HepG2 (cell line): ENCODE results near the gene RIMBP2. TPM values are rescaled to one million over a fixed set of nuclear protein-coding genes. Genes with fewer than 3 reads are reported as not detected.

Source experiments
- ATAC-seq: fragments of 200-7000 bp; cut with Tn5 transposase; 3 replicates; pipeline ENCODE4 v1.9.1; 2020; ENCODE audit warnings: mild to moderate bottlenecking, moderate library complexity
- BruUV-seq: library from RNA; stranded (reverse); fragments of 400-500 nt; replicated peaks from 2 replicates; lab custom pipeline; 2021; lab: Mats Ljungman, UMichigan
- CTCF ChIA-PET: fragments of 300-600 bp; formaldehyde crosslinking; extraction: SDS; loops from one replicate; lab custom pipeline; 2021; ENCODE audit warnings: low total read pairs, inconsistent platforms, low intra/inter-chr PET ratio; lab: Yijun Ruan, JAX
- POLR2A ChIA-PET: fragments of 350-600 bp; sonication (Branson Sonifier 250); formaldehyde crosslinking; loops from one replicate; lab custom pipeline; 2020; ENCODE audit warnings: antibody characterized with exemption, inconsistent platforms; lab: Yijun Ruan, JAX
- DNase-seq: peaks from one replicate; pipeline ENCODE4 v3.0.0-alpha.2; 2015; ENCODE audit warnings: low spot score
- FAIRE-seq: peaks from 3 replicates; lab custom pipeline; 2011; peaks lifted over from hg19 to GRCh38; lab: Jason Lieb, UNC
- H2AFZ ChIP-seq: one replicate; pipeline ENCODE4 v1.6.1; 2011; ENCODE audit warnings: low read length, inconsistent platforms
- H3K27ac ChIP-seq: fragments of 300-600 bp; 3 replicates; pipeline ENCODE4 v1.8.0; 2011; ENCODE audit warnings: mixed run types, mild to moderate bottlenecking, mixed read lengths, low read length, inconsistent platforms; ENCODE audit not compliant: insufficient read depth; ENCODE audit errors: extremely low read length
- H3K27me3 ChIP-seq, 2 experiments: fragments of 200-600 bp in 1 of 2; 2 replicates in 1 of 2; 3 replicates in 1 of 2; pipeline versions ENCODE4 v1.6.0 to v1.8.0; 2011; ENCODE audit warnings: low read length in 2 of 2, mild to moderate bottlenecking in 2 of 2, moderate library complexity in 2 of 2, inconsistent platforms in 1 of 2; ENCODE audit not compliant: insufficient read depth in 2 of 2, control insufficient read depth in 1 of 2
- H3K36me3 ChIP-seq, 2 experiments: fragments of 200-600 bp in 1 of 2; replicated peaks in 1 of 2; 2 replicates in 1 of 2; 3 replicates in 1 of 2; pipeline versions ENCODE4 v1.5.1 to v1.8.0; 2011; ENCODE audit warnings: low read length in 2 of 2, inconsistent platforms in 1 of 2; ENCODE audit not compliant: insufficient read depth in 2 of 2, control insufficient read depth in 1 of 2
- H3K4me1 ChIP-seq: 2 replicates; pipeline ENCODE4 v1.5.1; 2012; ENCODE audit warnings: low read length, inconsistent platforms; ENCODE audit not compliant: insufficient read depth
- H3K4me2 ChIP-seq: 2 replicates; pipeline ENCODE4 v1.6.0; 2011; ENCODE audit warnings: low read depth, low read length, inconsistent platforms
- H3K4me3 ChIP-seq, 3 experiments: fragments of 200-600 bp in 1 of 3; sonication (generic), shearing (Covaris generic) in 1 of 3; replicated peaks in 1 of 3; 2 replicates each; pipeline ENCODE4 v1.5.1; 2011 to 2016; ENCODE audit warnings: low read length in 3 of 3, inconsistent platforms in 2 of 3, low read depth in 2 of 3, mild to moderate bottlenecking in 2 of 3, control low read depth in 1 of 3, mixed read lengths in 1 of 3; ENCODE audit not compliant: insufficient read depth in 1 of 3
- H3K79me2 ChIP-seq: one replicate; pipeline ENCODE4 v1.6.1; 2011; ENCODE audit warnings: low read length, inconsistent platforms; ENCODE audit not compliant: insufficient read depth
- H3K9ac ChIP-seq: 2 replicates; pipeline ENCODE4 v1.6.0; 2011; ENCODE audit warnings: mild to moderate bottlenecking, low read depth, low read length, inconsistent platforms; ENCODE audit not compliant: insufficient read depth
- H3K9me3 ChIP-seq: 2 replicates; pipeline ENCODE4 v1.5.1; 2012; ENCODE audit warnings: mild to moderate bottlenecking, low read length
- H4K20me1 ChIP-seq: 2 replicates; pipeline ENCODE4 v1.6.0; 2011; ENCODE audit warnings: inconsistent platforms, mild to moderate bottlenecking, low read length, moderate library complexity; ENCODE audit not compliant: insufficient read depth
- CENPX ChIP-seq: sonication (generic); formaldehyde crosslinking; IDR thresholded peaks from 2 replicates; pipeline ENCODE4 v1.9.0; 2021; ENCODE audit warnings: mild to moderate bottlenecking, missing genetic modification reagents, moderate library complexity
- GZF1 ChIP-seq: sonication (generic); formaldehyde crosslinking; IDR thresholded peaks from 2 replicates; pipeline ENCODE4 v1.5.1; 2020; ENCODE audit warnings: mild to moderate bottlenecking, missing genetic modification reagents
- HOXA3 ChIP-seq: sonication (generic); formaldehyde crosslinking; IDR thresholded peaks from 2 replicates; pipeline ENCODE4 v1.5.0; 2020; ENCODE audit warnings: missing genetic modification reagents
- KDM5B ChIP-seq: sonication (generic); formaldehyde crosslinking; IDR thresholded peaks from 2 replicates; pipeline ENCODE4 v1.4.0; 2020; ENCODE audit warnings: missing genetic modification reagents, mild to moderate bottlenecking, borderline replicate concordance
- MED8 ChIP-seq: sonication (generic); formaldehyde crosslinking; IDR thresholded peaks from 2 replicates; pipeline ENCODE4 v1.8.1; 2023; ENCODE audit warnings: mild to moderate bottlenecking, missing genetic modification reagents; ENCODE audit not compliant: insufficient replicate concordance
- RBM22 ChIP-seq: fragments of 200-400 bp; formaldehyde crosslinking; optimal IDR thresholded peaks from 2 replicates; pipeline ENCODE3; 2017; ENCODE audit warnings: mild to moderate bottlenecking, low read length, moderate library complexity
- REL ChIP-seq: sonication (generic); formaldehyde crosslinking; conservative IDR thresholded peaks from 2 replicates; pipeline ENCODE4 v1.8.0; 2022; ENCODE audit warnings: mild to moderate bottlenecking, missing genetic modification reagents, moderate library complexity
- SIX4 ChIP-seq: sonication (generic); formaldehyde crosslinking; IDR thresholded peaks from 2 replicates; pipeline ENCODE4 v1.4.0; 2020; ENCODE audit warnings: missing genetic modification reagents
- SP140L ChIP-seq: sonication (generic); formaldehyde crosslinking; IDR thresholded peaks from 2 replicates; pipeline ENCODE4 v1.4.0; 2020; ENCODE audit warnings: missing genetic modification reagents, borderline replicate concordance
- ZNF460 ChIP-seq: sonication (generic); formaldehyde crosslinking; IDR thresholded peaks from 2 replicates; pipeline ENCODE4 v1.5.1; 2020; ENCODE audit warnings: missing genetic modification reagents, mild to moderate bottlenecking, borderline replicate concordance
- ZNF570 ChIP-seq: sonication (generic); formaldehyde crosslinking; IDR thresholded peaks from 2 replicates; pipeline ENCODE4 v1.4.0; 2020; ENCODE audit warnings: mild to moderate bottlenecking, missing genetic modification reagents, borderline replicate concordance
- ZNF660 ChIP-seq: sonication (generic); formaldehyde crosslinking; IDR thresholded peaks from 2 replicates; pipeline ENCODE4 v1.5.1; 2020; ENCODE audit warnings: mild to moderate bottlenecking, low read depth, missing genetic modification reagents, borderline replicate concordance
- ZNF83 ChIP-seq: sonication (generic); formaldehyde crosslinking; IDR thresholded peaks from 2 replicates; pipeline ENCODE4 v1.4.0; 2020; ENCODE audit warnings: missing genetic modification reagents, mild to moderate bottlenecking, borderline replicate concordance
- WGBS: methylation state at CpG from one replicate; pipeline ENCODE4 v1.1.6; 2017; ENCODE audit warnings: low lambda C conversion rate; 5-methylcytosine and 5-hydroxymethylcytosine counted together
- in situ Hi-C: cut with HindIII; loops from 2 replicates; pipeline ENCODE4 v1.10.0; 2017; ENCODE audit warnings: low pct_unique_long_range_greater_than_20kb; ENCODE audit not compliant: extremely low pct_ligation_motif_present
- intact Hi-C: fragments of 100-400 bp; cut with micrococcal nuclease; formaldehyde crosslinking; loops from one replicate; pipeline ENCODE4 v1.10.0; 2022; ENCODE audit not compliant: unreplicated experiment
- polyA plus RNA-seq, 8 experiments: library from polyadenylated mRNA; depleted of rRNA in 3 of 8; stranded (reverse) in 7 of 8; unstranded in 1 of 8; fragments of >200 nt; fragmentation: Illumina TruSeq in 4 of 8; extraction: Trizol in 4 of 8; gene quantifications; 2 replicates each; pipeline versions ENCODE4 v1.2.1 to v1.2.3, GENCODE V29; 2011 to 2016; ENCODE audit warnings: low read depth in 4 of 8, missing spikeins in 1 of 8, mixed read lengths in 1 of 8; ENCODE audit not compliant: insufficient read depth in 1 of 8
- total RNA-seq, 5 experiments: library from RNA; depleted of rRNA; stranded (reverse); fragments of >200 nt; fragmentation: Illumina TruSeq; extraction: Trizol; gene quantifications; 2 replicates each; pipeline ENCODE4 v1.2.3, GENCODE V29; 2016; ENCODE audit warnings: low read depth in 1 of 5
- TF ChIP-seq, protein P1 (sequence below): sonication (generic); formaldehyde crosslinking; IDR thresholded peaks from 2 replicates; pipeline ENCODE4 v1.5.0; 2020; ENCODE audit warnings: missing genetic modification reagents, mild to moderate bottlenecking, borderline replicate concordance
- TF ChIP-seq, protein P2 (sequence below): sonication (generic); formaldehyde crosslinking; IDR thresholded peaks from 2 replicates; pipeline ENCODE4 v1.5.0; 2020; ENCODE audit warnings: missing genetic modification reagents
- TF ChIP-seq, protein P3 (sequence below): sonication (generic); formaldehyde crosslinking; IDR thresholded peaks from 2 replicates; pipeline ENCODE4 v1.8.0; 2022; ENCODE audit warnings: mild to moderate bottlenecking, missing genetic modification reagents, moderate library complexity
- TF ChIP-seq, protein P4 (sequence below): sonication (generic); formaldehyde crosslinking; IDR thresholded peaks from 2 replicates; pipeline ENCODE4 v1.9.0; 2021; ENCODE audit warnings: missing genetic modification reagents, borderline replicate concordance

RIMBP2 gene
- total and polyA plus RNA-seq, 2 of the 13 experiments (the other 11 are each of a cell fraction or from before 2014, with no cell fraction given): 0.03 TPM; not detected in 1

DNA sequence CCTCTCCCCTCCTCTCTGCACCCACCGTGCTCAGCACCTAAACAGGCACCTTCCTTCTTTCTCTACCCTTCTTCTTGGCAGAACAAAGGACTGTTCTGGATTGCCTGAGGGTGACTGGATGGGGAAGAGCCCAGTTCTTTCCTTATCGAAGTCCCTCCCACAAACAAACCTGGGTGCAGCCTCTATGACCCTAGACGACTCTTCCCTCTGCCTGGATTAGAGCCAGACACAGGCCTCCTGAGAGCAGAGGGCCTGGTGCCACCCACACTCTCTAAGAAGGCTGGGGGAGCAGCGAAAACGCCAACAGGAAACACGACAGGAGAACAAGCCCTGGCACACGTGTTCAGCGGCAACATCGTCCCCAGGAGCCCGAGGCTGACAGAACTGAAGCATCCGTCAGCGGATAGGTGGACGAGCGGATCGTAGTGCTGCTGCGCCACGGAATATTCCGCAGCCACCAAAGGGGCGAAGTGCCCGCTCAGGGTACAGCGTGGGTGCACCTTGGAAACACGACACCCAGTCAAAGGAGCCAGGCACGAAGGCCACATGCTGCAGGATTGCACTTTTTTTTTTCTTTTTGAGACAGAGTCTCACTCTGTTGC lies 38.0 kb downstream of the RIMBP2 start:
- no peaks in the 10 kb centered on the region for H3K79me2 ChIP-seq
- ATAC-seq (no peak), FAIRE-seq (no peak), DNase-seq (no peak)
- H3K27ac ChIP-seq: no peak overlapping the region
- BruUV-seq: no TSS peak
- H3K36me3 ChIP-seq: no peaks in the 10 kb centered on the region
- in situ Hi-C loops (no loop called here), intact Hi-C loops (no loop called here)
- no peaks in the 10 kb centered on the region for H3K4me1 ChIP-seq
- no peak overlapping the region for H3K4me3 ChIP-seq
- ChIA-PET POLR2A (no interaction called here), CTCF (no interaction called here)
- no peaks in the 10 kb centered on the region for H4K20me1 ChIP-seq
- H2AFZ ChIP-seq: no peak overlapping the region
- TF ChIP-seq ZNF460 (CRISPR knock-in tag) (no peak), HOXA3 (CRISPR knock-in tag) (no peak), RBM22 (no peak), GZF1 (CRISPR knock-in tag) (no peak), ZNF83 (CRISPR knock-in tag) (no peak), SP140L (no peak), CENPX (CRISPR knock-in tag) (no peak), KDM5B (CRISPR knock-in tag) (no peak), ZNF570 (CRISPR knock-in tag) (no peak), ZNF660 (no peak), MED8 (CRISPR knock-in tag) (no peak), SIX4 (CRISPR knock-in tag) (no peak), REL (no peak)
- TF ChIP-seq, protein P1, sequence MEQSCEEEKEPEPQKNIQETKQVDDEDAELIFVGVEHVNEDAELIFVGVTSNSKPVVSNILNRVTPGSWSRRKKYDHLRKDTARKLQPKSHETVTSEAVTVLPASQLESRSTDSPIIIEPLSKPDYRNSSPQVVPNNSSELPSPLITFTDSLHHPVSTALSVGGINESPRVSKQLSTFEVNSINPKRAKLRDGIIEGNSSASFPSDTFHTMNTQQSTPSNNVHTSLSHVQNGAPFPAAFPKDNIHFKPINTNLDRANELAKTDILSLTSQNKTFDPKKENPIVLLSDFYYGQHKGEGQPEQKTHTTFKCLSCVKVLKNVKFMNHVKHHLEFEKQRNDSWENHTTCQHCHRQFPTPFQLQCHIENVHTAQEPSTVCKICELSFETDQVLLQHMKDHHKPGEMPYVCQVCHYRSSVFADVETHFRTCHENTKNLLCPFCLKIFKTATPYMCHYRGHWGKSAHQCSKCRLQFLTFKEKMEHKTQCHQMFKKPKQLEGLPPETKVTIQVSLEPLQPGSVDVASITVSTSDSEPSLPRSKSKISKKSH (CRISPR knock-in tag): no peak
- TF ChIP-seq, protein P2, sequence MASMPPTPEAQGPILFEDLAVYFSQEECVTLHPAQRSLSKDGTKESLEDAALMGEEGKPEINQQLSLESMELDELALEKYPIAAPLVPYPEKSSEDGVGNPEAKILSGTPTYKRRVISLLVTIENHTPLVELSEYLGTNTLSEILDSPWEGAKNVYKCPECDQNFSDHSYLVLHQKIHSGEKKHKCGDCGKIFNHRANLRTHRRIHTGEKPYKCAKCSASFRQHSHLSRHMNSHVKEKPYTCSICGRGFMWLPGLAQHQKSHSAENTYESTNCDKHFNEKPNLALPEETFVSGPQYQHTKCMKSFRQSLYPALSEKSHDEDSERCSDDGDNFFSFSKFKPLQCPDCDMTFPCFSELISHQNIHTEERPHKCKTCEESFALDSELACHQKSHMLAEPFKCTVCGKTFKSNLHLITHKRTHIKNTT: no peak
- TF ChIP-seq, protein P3, sequence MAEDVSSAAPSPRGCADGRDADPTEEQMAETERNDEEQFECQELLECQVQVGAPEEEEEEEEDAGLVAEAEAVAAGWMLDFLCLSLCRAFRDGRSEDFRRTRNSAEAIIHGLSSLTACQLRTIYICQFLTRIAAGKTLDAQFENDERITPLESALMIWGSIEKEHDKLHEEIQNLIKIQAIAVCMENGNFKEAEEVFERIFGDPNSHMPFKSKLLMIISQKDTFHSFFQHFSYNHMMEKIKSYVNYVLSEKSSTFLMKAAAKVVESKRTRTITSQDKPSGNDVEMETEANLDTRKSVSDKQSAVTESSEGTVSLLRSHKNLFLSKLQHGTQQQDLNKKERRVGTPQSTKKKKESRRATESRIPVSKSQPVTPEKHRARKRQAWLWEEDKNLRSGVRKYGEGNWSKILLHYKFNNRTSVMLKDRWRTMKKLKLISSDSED: no peak
- TF ChIP-seq, protein P4, sequence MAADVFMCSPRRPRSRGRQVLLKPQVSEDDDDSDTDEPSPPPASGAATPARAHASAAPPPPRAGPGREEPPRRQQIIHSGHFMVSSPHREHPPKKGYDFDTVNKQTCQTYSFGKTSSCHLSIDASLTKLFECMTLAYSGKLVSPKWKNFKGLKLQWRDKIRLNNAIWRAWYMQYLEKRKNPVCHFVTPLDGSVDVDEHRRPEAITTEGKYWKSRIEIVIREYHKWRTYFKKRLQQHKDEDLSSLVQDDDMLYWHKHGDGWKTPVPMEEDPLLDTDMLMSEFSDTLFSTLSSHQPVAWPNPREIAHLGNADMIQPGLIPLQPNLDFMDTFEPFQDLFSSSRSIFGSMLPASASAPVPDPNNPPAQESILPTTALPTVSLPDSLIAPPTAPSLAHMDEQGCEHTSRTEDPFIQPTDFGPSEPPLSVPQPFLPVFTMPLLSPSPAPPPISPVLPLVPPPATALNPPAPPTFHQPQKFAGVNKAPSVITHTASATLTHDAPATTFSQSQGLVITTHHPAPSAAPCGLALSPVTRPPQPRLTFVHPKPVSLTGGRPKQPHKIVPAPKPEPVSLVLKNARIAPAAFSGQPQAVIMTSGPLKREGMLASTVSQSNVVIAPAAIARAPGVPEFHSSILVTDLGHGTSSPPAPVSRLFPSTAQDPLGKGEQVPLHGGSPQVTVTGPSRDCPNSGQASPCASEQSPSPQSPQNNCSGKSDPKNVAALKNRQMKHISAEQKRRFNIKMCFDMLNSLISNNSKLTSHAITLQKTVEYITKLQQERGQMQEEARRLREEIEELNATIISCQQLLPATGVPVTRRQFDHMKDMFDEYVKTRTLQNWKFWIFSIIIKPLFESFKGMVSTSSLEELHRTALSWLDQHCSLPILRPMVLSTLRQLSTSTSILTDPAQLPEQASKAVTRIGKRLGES: no peak
- no peak overlapping the region for H3K9ac ChIP-seq
- no peaks in the 10 kb centered on the region for H3K9me3 ChIP-seq
- peaks cover 2 to 58% of the 10 kb centered on the region in 2 experiments; a peak in 4 of 5 replicates for H3K27me3 ChIP-seq
- H3K4me2 ChIP-seq: no peak overlapping the region
- WGBS: 27% methylated on average over 10 of the region's 23 CpGs
